Activated CD8-positive, alpha-beta memory T cell treated with anti-CD3 and anti-CD28 coated beads for 1 hour (primary cell): ENCODE measurements around the gene MDFI.

Experiments
- DNase-seq, 2 donors: peaks; one replicate each; pipeline ENCODE4 v3.0.0-alpha.2; 2020; ENCODE audit warnings: low read depth in 1 of 2; ENCODE audit errors: extremely low read depth in 1 of 2

MDFI gene

GRCh38 chr6:41638002-41638934, at the start of gene MDFI:
Gene MDFI (plus strand): TSS chr6:41638468. CDS start chr6:41638750, 282 bp downstream.
- DNase-seq = no peak

DNA sequence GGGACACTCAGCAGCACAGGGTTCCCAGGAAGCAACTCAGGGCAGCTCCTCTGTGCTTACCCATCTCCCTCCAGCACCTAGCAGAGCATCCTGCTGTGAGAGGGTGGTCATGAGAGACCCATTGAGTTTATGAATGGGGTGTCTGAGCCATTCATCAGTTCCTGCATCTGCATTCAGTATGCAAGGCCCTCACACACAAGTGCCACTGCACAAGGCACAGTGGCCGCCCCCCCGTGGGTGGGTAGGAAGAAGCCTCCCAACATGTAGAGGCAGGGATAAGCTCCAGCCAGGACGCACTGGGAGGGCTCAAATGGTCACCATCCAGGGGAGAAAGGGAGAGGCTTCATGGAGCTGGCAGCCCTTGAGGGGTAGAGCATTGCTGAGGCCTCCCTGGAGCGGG, 49.0 kb upstream of the MDFI start:
- no peak for DNase-seq

- no peak for DNase-seq
These were observed 48.3 kb upstream of the MDFI start for GRCh38 chr6:41589636-41590622.

DNA sequence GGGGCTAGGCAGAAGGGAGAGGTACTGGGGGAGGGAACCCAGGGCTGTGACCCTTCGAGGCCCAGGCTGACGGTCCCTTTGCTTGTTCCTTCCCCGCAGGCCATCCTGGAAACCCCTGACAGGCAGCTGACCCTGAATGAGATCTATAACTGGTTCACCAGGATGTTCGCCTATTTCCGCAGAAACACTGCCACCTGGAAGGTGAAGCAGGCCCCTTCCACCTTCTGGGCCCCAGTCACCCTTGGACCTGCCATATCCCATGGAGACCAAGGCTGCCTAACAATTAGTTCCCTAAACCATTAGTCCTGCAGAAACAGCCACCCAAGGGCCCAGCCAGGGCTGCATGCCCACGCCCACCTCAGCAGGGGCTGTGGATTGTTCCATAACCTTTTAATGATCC, 47.1 kb upstream of the MDFI start:
- no peak for DNase-seq

GRCh38 chr6:41591859-41592502, 46.3 kb upstream of the MDFI start:
- peak; percentile 39 to 61 for DNase-seq

DNA sequence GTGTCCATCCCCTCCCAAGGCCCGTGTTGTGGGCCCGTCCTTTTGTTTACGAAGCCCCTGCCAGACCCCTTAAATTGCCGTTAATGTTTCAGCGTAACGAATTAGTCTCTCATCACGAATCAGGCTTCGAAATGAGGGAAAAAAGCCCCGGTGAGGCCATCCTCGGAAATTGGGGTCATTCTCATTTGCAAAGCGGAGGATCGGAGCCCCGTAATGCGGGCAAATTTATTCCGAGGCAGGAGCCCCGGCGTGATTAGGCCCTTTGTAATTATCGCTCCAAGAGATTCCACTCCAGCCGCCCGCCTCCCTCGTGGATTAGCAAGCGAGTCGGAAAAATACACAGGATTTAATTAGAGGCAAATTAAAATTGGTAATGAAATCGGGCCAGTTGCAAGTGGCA, 44.9 kb upstream of the MDFI start:
- no peak for DNase-seq

DNA sequence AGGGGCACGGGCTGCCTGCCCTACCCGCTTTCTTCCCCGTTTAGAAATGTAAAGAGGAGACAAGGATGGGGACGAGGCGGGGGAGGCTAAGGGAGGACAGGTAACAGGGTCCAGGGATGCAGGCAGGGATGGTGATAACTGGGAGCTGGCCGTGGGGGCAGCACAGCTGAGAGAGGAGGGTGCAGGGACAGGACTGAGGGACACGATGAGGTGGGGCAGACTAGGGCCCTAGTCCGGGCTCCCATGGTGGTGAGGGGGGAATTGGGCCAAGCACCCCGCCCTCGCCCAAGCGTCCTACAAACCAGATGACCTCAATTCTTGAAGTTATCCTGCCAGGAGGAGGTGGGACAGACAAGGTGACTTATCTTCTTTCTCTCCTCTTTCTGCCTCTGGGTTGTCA, 44.4 kb upstream of the MDFI start:
- no peak for DNase-seq

DNA sequence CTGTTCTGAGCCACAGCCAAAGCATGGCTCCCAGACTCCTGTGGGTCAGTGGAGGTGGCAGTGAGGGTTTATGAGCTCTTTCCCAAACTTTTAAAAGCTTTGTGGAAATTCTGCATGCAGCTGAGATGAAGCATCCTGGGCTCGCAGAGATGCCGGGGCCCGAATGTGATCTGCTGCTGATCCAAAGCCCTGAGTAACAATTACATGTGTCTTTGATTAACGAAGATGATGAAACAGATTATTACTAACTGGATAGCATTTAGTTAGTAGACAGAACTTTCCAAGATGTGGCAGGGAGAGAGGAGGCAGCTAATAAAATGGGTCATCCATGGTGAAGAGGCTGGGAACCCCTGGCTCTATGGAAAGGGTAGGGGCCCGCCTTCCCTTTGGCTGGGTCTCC, 43.9 kb upstream of the MDFI start:
- no peak for DNase-seq

DNA sequence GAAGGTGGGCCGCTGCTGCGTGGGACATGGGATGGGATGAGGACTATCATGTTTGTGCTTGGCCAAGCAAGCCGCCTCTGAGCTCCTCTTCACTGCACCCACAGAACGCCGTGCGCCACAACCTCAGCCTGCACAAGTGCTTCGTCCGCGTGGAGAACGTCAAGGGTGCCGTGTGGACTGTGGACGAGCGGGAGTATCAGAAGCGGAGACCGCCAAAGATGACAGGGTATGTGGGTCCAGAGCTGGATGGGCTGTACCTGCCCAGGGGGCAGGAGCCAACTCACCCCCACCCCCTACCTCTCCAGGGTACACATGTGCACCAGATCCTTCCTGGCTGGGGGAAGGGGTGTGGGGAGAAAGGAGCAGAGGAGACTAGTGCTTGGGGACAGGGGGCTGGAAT, 43.5 kb upstream of the MDFI start:
- no peak for DNase-seq

DNA sequence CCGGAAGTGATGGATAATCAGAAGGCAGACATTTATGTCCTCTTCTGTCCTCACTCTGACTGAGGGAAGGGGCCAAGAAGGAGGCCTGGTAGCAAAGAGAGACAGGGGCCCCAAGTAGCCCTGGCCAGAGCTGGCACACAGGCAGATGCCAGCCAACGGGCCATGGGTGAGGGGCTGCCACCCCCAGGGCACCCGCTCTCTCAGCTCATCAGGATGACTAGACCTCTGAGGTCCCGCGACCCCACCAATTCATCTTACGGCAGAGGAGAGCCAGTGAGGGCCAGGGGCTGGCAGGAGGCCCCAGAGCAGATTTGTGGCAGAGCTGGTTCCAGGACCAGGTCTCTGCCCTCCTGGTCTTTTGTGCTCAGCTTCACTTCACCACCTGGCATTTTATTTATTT, 43.1 kb upstream of the MDFI start:
- no peak for DNase-seq

DNA sequence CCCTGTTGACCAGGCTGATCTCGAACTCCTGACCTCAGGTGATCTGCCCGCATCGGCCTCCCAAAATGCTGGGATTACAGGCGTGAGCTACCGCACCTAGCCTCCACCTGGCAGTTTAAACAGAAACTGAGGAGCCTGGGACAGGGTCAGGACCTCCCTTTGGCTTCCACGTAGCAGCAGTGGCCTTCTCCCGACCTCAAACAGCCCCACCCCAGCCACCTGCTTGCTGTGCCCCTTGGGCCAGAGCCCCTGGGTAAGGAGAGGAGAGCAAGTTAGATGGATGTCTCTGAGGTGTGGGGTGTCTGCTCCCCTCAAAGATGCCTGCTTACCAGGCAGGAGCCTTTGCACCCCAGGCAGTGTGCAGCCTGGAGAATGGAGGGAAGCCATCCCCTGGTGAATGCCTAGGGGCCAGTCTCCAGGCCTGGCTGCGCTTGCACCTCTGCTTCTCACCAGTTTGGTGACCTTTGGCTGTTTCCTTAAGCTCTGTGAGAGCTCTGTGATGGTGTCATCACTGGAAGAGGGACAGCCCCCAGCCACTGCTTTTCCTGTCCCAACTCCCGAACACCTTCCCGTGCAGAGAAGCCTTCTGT, 42.1 kb upstream of the MDFI start:
- DNase-seq = no peak

- DNase-seq = no peak
These were observed 41.5 kb upstream of the MDFI start for GRCh38 chr6:41596807-41597206.

GRCh38 chr6:41597246-41598000, 40.8 kb upstream of the MDFI start:
- no peak for DNase-seq

DNA sequence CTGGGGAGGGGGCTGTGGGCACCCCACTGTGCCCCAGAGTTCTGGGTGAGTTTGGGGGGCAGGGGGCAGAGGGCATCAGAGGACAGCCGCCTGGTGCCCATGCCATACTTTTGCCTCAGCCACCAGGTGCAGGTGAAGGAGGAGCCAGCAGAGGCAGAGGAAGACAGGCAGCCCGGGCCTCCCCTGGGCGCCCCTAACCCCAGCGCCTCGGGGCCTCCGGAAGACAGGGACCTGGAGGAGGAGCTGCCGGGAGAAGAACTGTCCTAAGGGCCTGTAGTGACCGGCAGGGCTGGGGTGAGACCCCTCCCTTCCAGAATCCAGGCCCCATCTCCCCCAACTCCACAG, 39.6 kb upstream of the MDFI start:
- DNase-seq = no peak

DNA sequence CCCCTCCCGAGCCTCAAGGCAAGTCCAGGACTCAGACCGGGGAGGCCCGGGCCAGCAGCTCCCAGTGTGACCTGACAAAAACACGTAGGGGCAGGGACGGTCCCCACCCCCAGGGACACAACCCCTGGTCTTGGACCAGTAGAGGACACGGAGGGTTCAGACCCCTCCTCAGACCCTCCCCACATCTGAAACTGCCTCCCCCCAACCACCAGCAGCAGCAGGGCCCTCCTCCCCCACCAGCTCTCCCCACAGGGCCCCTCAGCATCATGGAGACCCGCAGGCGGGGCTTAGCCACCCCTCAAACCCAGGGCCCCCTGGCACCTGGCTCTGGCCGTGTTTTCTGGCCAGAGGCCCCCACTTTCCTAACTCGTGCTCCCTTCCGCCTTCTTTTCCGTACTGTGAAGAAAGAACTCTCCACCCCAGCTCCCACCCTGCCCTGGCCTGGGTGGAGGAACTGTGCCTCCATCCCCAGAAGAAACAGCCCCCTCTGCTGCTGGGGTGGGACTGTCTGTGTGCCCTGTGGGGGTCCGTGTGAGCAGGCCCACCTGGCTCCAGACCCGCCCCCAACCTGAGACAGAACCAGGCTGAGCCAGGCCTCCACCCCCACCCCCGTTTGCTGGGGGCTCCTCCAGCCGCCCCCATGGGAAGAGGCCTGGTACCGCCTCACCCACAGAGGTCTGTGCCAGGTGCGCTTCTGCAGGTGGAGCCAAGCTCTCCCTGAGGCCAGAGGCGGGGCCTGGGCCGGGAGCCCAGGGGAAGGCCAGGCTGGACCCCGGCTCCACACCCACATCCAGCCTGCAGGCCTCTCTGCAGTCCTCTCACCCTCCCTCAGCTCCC, 39.0 kb upstream of the MDFI start:
- no peak for DNase-seq

GRCh38 chr6:41599852-41600445, 38.3 kb upstream of the MDFI start:
- DNase-seq = no peak

- DNase-seq = no peak
These were observed 37.6 kb upstream of the MDFI start for GRCh38 chr6:41600499-41601247.

GRCh38 chr6:41601248-41601549, 37.1 kb upstream of the MDFI start:
- no peak for DNase-seq

DNA sequence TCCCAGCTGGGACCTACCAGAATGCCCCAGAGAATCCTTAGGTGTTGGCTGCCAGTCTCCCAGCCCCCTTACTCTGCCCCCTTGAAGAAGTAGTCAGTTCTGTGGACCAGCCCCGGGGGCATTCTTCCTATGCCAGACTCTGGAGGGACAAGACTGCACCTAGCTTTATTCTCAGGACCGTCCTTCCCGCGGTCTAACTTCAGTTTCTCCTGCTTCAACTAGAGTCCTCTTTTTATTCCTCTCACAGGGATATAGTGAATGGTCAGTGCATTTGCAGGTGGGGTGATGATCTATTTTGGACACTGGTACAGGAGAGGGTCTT, 35.9 kb upstream of the MDFI start:
- no peak for DNase-seq
